Fibroblast of skin of abdomen (primary cell): ENCODE measurements around the gene ZNF385B.

Source experiments
- DNase-seq: peaks from one replicate; pipeline ENCODE4 v3.0.0-alpha.2; 2013

The ZNF385B gene

DNA sequence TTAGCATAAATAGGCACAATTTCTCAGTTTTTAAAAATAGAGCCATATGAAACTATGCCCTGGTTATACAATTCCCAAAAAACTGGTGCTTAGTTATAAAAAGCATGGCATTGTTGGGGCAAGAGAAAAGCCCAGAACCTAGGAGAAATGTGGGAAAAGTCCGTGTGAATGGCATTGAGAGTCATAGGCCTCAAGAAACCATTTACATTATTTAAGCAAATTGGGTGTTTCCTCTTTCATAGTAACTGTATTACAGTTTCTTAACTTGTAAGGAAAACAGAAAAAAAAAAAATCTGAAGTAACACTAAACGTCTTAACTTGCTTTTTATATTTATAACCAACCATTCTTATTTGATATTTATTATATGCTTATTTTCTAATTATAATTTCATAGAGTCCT lies 425.8 kb downstream of the ZNF385B start:
- no peak for DNase-seq

DNA sequence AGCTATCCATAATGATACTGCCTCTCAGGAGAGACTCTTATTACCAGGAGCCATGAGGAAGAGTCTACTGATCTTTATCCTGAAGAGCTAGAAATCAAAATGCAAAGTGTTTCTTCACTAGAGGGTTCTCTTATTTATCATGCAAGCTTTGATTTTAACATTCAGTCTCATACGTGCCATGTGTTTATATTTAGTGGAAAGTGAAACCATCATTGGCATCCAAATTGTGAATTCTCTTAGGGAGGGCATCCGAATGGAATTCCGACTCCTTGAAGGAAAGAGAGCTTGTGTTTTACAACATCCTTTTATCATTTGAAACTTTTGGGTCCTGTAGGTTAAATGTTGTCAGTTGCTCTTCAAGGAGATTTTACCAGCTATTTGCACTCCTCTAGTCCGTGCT lies 426.4 kb downstream of the ZNF385B start:
- peak; percentile 33 for DNase-seq

DNA sequence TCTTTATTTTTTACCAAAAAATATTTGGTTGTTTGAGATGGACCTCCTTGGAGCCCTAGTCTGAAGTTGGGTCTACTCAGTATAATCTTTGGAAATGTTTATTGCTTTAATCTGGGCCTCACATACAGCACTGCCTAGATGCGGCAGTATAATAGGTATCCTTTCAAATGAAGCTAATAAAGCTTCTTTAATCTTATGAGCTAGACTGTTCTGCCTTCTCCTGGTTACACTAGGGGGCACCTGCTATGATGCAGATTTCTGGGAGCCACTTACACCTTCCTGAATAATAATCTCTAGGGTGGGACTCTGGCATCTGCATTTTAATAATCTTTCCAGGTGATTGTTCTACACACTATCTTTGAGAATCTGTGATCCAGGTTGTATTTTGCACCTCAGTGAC lies 427.1 kb downstream of the ZNF385B start:
- DNase-seq: no peak

DNA sequence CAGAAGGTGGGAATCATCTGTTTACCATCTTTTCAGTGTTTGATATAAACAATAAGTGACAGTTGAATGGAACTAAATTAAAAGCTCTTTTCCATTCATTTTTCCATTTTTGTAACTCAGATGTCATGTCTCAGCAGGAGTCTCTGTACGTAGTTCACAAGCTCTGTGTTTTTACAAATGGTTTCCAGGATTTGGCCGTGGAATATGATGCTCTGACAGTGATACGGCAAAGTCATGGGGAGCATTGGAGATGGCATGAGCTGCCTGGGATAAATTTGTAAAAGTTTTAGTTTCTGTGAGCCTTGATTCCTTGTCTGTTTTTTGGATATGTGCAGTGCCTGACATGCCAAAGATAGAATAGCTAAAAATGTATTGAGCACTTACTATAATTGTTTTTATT lies 428.7 kb downstream of the ZNF385B start:
- no peak for DNase-seq

DNA sequence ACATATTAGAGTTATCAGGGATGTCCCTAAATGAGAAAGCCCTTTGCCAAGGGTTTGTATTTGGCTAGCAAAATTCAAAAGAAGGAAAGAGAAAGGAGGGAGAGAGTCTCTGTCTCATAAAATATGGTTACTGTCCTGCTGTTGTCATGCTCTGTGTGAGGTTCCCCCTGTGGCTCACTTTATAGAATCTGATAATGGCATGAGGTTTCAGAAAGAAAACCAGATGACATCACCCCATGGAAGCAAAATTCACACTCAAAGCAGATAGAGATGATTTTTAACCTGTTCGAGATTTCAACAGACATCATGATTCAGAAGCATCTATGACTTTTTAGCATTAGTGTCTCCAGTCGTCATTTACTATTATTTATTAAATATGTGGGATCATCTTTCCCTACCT lies 431.8 kb downstream of the ZNF385B start:
- no peak for DNase-seq

DNA sequence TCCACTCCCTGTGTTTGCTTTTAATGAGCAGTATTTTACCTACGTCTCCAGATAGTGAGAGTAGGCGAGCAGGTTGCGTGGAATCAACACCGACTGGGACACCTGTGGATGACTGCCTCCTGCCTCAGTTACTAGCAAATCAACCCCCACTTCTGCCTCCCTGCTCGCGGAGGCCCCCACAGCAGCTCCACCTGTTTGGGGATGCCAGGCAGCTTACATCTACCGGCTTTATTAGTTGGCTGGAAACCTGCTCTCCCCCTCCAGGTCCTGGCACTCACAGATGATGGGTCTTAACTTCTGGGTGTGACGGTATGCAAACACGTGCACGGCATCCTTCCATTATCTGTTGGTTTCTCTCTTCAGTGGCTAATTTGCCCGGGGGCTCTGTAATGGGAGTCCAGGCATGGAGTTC lies 432.3 kb downstream of the ZNF385B start:
- DNase-seq: no peak

DNA sequence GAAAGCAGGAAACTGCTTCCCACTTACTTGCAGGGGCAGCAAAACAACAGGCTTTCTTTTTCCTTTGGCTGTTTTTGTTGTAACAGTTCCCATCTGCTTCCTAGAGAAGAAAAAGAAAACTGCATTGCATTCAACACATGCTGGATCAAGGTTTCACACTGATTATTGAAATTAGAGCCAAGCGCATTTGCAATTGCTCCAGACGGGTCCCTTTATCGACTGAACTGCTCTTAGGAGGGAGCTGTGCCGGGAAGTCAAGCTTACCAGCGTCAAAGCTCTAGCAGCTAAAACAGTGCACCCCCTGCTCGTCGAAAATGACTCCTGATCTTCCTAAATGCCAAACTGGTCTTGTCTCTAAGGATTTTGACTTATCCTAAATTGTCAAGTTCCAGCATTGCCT lies 432.8 kb downstream of the ZNF385B start:
- no peak for DNase-seq

DNA sequence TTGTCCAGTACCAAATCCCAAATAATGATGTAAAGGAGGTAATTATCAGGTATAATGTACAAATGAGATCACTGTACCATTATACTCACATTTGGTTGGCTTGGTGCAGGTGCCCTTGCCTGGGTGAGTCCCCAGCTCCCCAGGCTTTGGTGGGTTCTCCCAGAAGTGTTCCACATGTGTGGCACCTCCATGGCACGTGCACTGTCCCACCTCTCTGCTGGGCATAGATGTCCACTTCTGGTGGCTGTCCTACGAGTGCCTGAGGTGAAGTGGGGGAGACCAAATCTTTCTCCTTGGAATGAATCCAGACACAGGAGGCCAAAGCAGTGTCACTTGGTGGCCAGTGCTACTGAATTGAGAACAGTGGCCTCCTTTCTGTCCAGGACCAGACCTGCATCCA lies 434.3 kb downstream of the ZNF385B start:
- DNase-seq: no peak

DNA sequence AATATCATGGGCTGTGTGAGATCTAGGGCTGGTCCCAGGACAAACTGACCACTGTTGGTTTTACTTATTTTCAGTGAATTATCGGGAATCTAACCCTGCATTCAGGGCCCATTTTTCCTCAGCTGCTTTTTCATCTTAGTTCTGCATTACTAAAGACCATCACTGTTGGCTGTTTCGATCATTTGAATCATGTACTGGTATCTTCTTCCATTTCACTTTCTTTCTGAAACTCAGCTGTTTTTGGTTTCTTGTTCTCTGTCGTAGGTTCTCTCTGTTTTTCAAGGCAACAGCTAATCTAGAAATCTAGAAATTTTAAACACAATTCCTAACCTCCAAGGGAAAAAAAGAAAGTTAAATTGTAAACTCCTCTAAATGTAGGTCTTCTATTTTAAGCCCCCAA lies 436.8 kb downstream of the ZNF385B start:
- no peak for DNase-seq

DNA sequence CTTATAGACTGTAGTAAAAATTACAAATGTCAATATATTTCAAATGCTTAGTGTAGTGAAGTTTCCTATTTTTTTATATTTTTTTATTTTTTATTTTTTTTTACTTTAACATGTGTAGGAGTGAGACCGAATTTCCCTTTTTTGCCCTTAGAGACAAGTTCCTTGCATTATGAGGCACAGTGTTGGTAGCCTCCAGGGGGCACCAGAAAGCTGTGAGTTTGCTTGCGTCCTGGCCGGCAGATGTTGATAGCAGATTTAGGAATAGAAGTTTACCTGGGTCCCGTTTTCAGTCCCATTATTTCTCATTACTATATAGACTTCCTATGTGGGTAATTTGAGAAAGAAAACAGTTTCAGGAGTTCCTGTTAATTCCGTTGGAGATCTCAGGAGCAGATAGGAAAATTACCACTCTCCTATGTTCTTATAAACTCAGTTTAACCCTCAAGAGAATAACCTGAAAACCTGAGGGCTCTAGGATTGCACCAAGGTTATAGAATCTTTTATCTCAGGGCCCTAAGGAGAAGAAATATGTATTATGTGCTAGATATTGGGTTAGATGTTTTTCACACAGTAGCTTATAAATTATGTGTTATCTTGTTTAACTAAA lies 439.3 kb downstream of the ZNF385B start:
- peak; percentile 65 for DNase-seq

DNA sequence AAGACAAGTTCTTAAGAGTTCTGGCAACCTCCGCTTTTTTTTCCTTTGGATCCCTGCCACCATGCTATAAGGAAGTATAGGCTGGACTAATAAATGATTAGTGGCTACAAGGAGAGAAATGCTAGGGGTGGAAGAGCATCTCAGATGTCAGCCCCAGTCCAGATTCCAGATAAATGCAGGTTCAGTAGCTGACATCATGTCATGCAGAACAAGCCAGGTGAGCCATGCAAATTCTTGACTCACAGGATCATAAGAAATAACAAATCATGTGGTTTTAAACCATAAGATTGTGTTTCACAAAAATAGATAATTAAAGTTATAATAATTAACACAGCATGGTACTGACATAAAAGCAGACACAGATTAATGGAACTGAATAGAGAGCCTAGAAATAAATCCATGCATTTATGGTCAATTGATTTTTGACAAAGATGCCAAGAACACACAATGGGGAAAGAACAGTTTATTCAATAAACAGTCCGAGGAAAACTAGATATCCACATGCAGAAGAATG lies 443.9 kb downstream of the ZNF385B start:
- DNase-seq: no peak

DNA sequence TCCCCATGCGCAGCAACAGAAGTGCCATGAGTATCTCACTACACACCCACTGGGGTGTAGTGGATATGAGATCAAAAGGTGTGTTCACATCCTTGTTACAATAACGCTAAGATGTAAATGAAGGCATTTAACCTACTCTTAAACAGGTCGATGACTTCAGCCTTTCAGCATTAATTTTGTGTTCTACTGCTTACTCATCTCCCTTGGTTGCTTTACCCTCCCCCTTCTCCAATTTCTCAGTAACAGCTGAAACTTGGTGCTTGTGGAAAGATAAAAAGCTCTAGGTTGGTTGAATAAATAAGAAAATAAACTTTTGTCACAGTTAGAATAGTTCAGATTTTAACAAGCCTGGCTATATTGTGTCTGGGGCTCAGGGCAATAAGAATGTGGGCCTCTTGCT lies 449.3 kb downstream of the ZNF385B start:
- peak; percentile 8 for DNase-seq

DNA sequence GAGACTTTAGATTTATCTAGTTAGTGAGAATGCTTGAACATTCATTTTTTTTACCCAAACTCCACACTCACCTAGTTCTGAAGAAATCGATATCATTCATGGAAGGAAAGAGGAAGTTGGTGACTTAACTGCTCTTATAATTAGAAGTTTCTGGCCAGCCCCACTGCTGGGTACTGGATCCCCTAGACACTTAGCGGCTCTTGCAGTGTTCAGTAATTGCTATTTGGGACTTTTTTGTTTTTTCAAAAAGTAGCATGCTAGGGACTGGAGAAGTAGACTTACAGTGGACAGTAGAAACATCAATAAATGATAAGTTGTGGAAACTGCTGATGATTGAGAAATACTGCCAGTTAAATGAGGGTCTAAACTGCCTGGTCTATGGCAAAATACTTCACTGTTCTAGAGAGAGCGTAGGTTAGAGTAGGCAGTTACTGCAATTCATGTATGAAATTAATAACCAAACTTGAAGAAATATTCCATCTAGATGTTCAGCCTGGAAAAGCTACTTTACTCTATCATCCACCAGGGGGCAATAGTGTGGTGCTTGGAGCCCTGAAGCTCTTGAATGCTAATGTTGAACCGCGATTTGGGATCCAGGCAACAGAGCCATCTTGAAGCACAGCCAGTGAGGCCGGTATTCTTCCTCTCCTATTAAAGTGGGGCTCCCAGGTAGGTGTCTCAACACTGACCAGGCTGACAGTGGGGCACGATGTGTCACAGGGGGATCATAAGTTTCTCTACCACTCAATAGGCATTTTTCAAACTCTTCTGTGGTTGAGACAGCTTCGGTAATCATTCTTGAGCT lies 450.7 kb downstream of the ZNF385B start:
- DNase-seq: peak; percentile 59

DNA sequence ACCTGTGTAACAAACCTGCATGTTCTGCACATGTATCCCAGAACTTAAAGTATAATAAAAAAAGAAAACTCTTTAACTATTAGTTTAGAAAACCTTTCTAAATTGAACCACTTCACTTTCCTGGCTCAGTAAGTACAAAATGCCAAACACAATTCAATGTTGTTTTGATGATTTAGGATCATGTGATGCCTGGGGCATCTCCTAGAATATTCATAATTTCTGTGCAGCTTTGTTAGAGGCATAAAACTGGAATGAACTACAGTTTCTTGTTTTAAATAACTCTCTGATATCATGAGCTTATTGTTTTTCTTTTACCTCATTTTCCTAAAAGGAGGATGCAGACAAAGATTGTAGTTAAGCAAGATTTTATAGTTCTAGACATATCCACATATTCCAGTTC lies 457.8 kb downstream of the ZNF385B start:
- DNase-seq: no peak

DNA sequence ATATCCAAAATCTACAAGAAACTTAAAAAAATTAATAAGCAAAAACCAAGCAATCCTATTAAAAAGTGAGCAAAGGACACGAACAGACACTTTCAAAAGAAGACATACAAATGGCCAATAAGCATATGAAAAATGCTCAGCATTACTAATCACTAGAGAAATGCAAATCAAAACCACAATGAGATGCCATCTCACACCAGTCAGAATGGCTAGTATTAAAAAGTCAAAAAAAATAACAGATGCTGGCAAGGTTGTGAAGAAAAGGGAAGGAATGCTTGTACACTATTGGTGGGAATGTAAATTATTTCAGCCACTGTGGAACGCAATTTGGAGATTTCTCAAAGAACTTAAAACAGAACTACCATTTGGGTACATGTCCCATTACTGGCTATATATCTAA lies 467.9 kb downstream of the ZNF385B start:
- peak; percentile 35 for DNase-seq
